NCI-H2171 treated with DMSO at 0.1 percent for 48 hours (cell line): ENCODE measurements around the gene FUNDC2.

Source experiments
- DNase-seq: peaks from one replicate; lab custom pipeline; 2025; lab: John Stamatoyannopoulos, UW

The FUNDC2 gene

DNA sequence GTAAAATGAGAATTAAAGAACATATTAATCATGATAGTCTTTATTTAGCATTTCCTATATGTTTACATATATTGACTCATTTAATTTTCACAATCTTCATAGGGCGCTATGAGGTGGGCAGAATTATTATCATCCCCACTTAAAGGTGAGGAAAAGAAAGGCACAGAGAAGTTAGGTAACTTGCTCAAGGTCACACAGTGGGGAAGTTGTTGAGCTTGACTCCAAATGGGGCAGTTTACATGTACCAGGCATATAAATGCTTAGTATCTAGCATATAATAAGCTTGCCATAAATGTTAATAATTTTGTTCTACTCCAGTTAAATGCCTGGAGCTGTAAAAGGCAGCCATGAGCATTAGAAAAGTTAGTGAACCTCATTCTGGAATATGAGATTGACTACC lies 42.8 kb downstream of the FUNDC2 start:
- DNase-seq: no peak

- DNase-seq: peak; percentile 2
These were observed 43.4 kb downstream of the FUNDC2 start for GRCh38 chrX:155070038-155070437.

GRCh38 chrX:155070663-155070974 lies 44.0 kb downstream of the FUNDC2 start:
- DNase-seq: no peak

GRCh38 chrX:155070975-155071693 lies 44.5 kb downstream of the FUNDC2 start, which contains the start of the genes BRCC3, CMC4 and MTCP1:
Gene BRCC3 (plus strand): TSS chrX:155071508. CDS start chrX:155071528, 20 bp downstream.
Gene CMC4 (minus strand): TSS chrX:155071136. CDS start chrX:155064023, 7,113 bp downstream.
Gene MTCP1 (minus strand): TSS chrX:155071136. CDS start chrX:155066010, 5,126 bp downstream.
- peak; percentile 72 for DNase-seq

- DNase-seq: no peak
These were observed 45.1 kb downstream of the FUNDC2 start for GRCh38 chrX:155071694-155072280.

- no peak for DNase-seq
These were observed 59.7 kb downstream of the FUNDC2 start for GRCh38 chrX:155086202-155086840.

GRCh38 chrX:155086961-155087735 lies 60.5 kb downstream of the FUNDC2 start:
- no peak for DNase-seq

- peak; percentile 9 for DNase-seq
These were observed 67.9 kb downstream of the FUNDC2 start for GRCh38 chrX:155094468-155095061.

DNA sequence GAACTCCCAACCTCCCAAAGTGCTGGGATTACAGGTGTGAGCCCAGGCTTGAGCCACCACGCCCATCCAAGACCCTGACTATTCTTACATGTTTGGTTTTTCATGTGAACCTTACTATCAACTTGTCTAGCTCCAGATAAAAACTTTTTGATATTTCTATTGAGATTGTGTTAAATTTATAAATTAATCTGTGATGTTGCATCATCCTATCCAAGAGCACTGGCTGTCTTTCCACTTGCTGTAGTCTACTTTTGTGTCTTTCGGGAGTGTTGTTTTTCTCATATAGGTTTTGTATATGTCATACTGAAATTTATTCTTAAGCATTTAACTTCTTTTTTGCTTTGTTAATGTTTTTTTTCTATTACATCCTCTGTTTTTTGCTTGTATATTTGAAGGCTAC lies 79.3 kb downstream of the FUNDC2 start:
- DNase-seq: no peak

DNA sequence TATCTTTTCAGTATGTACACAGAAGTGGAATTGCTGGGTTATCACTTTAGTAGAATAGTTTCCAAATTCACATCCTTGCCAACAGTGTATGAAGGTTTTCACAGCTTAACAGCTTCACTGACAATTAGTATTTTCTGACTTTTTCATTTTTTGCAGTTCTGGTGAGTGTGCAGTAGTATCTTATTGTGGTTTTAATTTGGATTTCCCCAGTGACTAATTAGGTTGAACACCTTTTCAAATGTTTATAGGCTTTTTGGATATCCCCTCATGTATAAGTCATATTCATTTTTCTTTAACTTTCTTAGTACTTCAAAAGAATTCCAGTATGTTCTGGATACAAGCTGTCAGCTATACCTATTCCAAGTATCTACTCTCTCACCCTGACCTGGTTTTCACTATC lies 81.8 kb downstream of the FUNDC2 start:
- no peak for DNase-seq
